ENCODE data around the gene SPEN. TPM values are rescaled to one million over a fixed set of nuclear protein-coding genes. Genes with fewer than 3 reads are reported as not detected.

Gene SPEN
- polyA plus RNA-seq, 1 of the 3 experiments (the other 2 are of a cell fraction): 6.1 TPM

DNA sequence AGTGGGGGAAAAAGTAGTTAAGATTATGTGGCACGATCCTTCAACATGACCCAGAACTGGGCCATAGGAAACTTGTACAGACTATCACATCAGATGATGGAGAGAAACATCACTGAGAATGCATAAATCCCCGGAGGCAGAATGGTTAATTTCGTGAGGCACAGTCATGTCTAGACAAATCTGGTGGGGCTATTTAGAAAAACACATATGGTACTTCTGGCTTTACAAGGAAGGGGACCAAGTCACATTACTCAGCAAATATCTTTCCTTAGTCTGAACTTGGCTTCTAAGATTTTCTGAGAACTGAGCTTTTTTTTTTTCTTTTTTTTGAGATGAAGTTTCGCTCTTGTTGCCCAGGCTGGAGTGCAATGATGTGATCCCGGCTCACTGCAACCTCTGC, 30.8 kb upstream of the SPEN start:
- ChIA-PET CTCF (interaction anchor here (1.0 to 2.9 kb wide), 9 partner anchors 14 to 231 kb away, joined by 3 to 33 read pairs (median 8); no protein-coding TSS in a partner anchor), POLR2A (no interaction called here)
- WGBS (ENCODE audit: low lambda C conversion rate): 60% methylated on average over 5 of the region's 5 CpGs
- Histone ChIP-seq H3K9me3 (no peaks in the 10 kb centered on the region), H3K9me2 (no peaks in the 10 kb centered on the region), H3K9ac (no peak overlapping the region), H3K36me3 (replicated peaks in 1 of 2; ENCODE audit: control insufficient read depth in 1 of 2, insufficient read depth in 2 of 2, low read length in 1 of 2) (no peaks in the 10 kb centered on the region), H2AFZ (ENCODE audit: low read depth) (0 out of 2 replicates have a peak overlapping the region, but pooled peaks have one; percentile 48), H3K27me3 (ENCODE audit: insufficient read depth) (no peaks in the 10 kb centered on the region), H3K4me2 (no peak overlapping the region), H3F3A (replicated peaks; ENCODE audit: insufficient read depth) (no peaks in the 10 kb centered on the region), H3K4me1 (ENCODE audit: control insufficient read depth in 1 of 2, insufficient read depth in 2 of 2, low read depth in 1 of 2, low read length in 1 of 2) (no peaks in the 10 kb centered on the region), H3K4me3 (ENCODE audit: low read depth in 2 of 2, low read length in 1 of 2) (no peak overlapping the region), H3K27ac (ENCODE audit: low read depth in 2 of 2, low read length in 1 of 2) (no peak overlapping the region), H3K79me2 (ENCODE audit: insufficient read depth) (no peaks in the 10 kb centered on the region), H4K20me1 (ENCODE audit: insufficient read depth) (no peaks in the 10 kb centered on the region)
- TF ChIP-seq GABPA (IDR thresholded peaks at IDR 0.05; ENCODE audit: low read depth): no peak
- no peak for DNase-seq

DNA sequence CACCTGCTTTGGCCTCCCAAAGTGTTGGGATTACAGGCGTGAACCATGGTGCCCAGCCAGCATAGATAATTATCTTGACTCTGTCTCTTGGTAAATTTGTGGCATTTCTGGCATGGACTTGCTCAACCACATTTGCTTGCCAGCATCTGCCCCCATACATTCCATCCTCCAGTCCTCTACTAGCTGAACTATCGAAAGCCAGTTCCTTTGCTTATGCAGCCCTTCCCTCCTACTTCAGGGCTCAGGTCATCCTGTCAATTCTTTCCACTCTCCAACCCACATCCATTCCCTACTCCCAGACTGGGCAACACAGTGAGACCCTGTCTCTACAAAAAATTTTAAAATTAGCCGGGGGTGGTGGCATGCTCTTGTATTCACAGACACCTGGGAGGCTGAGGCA, 27.0 kb upstream of the SPEN start:
- H3K4me3 ChIP-seq (ENCODE audit: low read depth in 2 of 2, low read length in 1 of 2): no peak overlapping the region
- no peak for DNase-seq
- H3K27ac ChIP-seq (ENCODE audit: low read depth in 2 of 2, low read length in 1 of 2): no peak overlapping the region
- no peaks in the 10 kb centered on the region for H3K9me2 ChIP-seq
- H3K36me3 ChIP-seq (replicated peaks in 1 of 2; ENCODE audit: control insufficient read depth in 1 of 2, insufficient read depth in 2 of 2, low read length in 1 of 2): no peaks in the 10 kb centered on the region
- TF ChIP-seq GATA2 (CRISPR knock-in tag; IDR thresholded peaks at IDR 0.05) (no peak), ELF1 (IDR thresholded peaks at IDR 0.05) (no peak)
- TF ChIP-seq, protein P1, sequence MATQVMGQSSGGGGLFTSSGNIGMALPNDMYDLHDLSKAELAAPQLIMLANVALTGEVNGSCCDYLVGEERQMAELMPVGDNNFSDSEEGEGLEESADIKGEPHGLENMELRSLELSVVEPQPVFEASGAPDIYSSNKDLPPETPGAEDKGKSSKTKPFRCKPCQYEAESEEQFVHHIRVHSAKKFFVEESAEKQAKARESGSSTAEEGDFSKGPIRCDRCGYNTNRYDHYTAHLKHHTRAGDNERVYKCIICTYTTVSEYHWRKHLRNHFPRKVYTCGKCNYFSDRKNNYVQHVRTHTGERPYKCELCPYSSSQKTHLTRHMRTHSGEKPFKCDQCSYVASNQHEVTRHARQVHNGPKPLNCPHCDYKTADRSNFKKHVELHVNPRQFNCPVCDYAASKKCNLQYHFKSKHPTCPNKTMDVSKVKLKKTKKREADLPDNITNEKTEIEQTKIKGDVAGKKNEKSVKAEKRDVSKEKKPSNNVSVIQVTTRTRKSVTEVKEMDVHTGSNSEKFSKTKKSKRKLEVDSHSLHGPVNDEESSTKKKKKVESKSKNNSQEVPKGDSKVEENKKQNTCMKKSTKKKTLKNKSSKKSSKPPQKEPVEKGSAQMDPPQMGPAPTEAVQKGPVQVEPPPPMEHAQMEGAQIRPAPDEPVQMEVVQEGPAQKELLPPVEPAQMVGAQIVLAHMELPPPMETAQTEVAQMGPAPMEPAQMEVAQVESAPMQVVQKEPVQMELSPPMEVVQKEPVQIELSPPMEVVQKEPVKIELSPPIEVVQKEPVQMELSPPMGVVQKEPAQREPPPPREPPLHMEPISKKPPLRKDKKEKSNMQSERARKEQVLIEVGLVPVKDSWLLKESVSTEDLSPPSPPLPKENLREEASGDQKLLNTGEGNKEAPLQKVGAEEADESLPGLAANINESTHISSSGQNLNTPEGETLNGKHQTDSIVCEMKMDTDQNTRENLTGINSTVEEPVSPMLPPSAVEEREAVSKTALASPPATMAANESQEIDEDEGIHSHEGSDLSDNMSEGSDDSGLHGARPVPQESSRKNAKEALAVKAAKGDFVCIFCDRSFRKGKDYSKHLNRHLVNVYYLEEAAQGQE (IDR thresholded peaks at IDR 0.05; ENCODE audit: low read depth, low read length): no peak
- H3K9me3 ChIP-seq: no peaks in the 10 kb centered on the region
- H3K4me1 ChIP-seq (ENCODE audit: control insufficient read depth in 1 of 2, insufficient read depth in 2 of 2, low read depth in 1 of 2, low read length in 1 of 2): no peaks in the 10 kb centered on the region
- ChIA-PET POLR2A (no interaction called here), CTCF (interaction anchor here (2.5 kb wide), 1 partner anchor 29 kb away, joined by 6 read pairs; no protein-coding TSS in a partner anchor)
- no peaks in the 10 kb centered on the region for H3F3A ChIP-seq (replicated peaks; ENCODE audit: insufficient read depth)
- H4K20me1 ChIP-seq (ENCODE audit: insufficient read depth): no peaks in the 10 kb centered on the region
- H3K9ac ChIP-seq: no peak overlapping the region
- H2AFZ ChIP-seq (ENCODE audit: low read depth): no peak overlapping the region
- no peaks in the 10 kb centered on the region for H3K27me3 ChIP-seq (ENCODE audit: insufficient read depth)
- H3K4me2 ChIP-seq: no peak overlapping the region
- 78% methylated on average over 3 of the region's 3 CpGs for WGBS (ENCODE audit: low lambda C conversion rate)
- no peaks in the 10 kb centered on the region for H3K79me2 ChIP-seq (ENCODE audit: insufficient read depth)

DNA sequence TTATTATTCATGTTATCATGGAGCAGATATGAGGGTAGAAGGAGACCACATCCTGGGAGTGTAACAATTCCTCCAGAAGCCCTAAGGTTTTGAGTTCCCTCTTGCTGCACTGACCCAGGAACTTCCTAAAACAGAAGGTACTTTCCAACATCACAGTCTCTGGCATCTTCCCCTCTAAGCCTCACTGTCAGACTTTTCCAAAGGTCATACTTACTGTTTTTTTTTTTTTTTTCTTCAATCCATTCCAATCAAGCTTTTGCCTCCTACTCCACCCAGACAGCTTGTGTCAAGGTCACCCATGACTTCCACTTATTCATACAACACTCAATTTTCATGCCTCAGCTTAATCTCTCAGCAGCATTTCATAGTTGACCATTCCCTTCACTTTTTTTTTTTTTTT, 21.7 kb upstream of the SPEN start:
- Histone ChIP-seq H3K27ac (ENCODE audit: low read depth in 2 of 2, low read length in 1 of 2) (no peak overlapping the region), H3K9ac (no peak overlapping the region), H3K4me2 (no peak overlapping the region), H4K20me1 (ENCODE audit: insufficient read depth) (no peaks in the 10 kb centered on the region), H3K9me3 (no peaks in the 10 kb centered on the region), H3K79me2 (ENCODE audit: insufficient read depth) (no peaks in the 10 kb centered on the region), H3K9me2 (no peaks in the 10 kb centered on the region), H3K4me3 (ENCODE audit: low read depth in 2 of 2, low read length in 1 of 2) (no peak overlapping the region), H3K4me1 (ENCODE audit: control insufficient read depth in 1 of 2, insufficient read depth in 2 of 2, low read depth in 1 of 2, low read length in 1 of 2) (no peaks in the 10 kb centered on the region), H3F3A (replicated peaks; ENCODE audit: insufficient read depth) (peaks cover 3% of the 10 kb centered on the region), H3K27me3 (ENCODE audit: insufficient read depth) (no peaks in the 10 kb centered on the region), H3K36me3 (replicated peaks in 1 of 2; ENCODE audit: control insufficient read depth in 1 of 2, insufficient read depth in 2 of 2, low read length in 1 of 2) (no peaks in the 10 kb centered on the region), H2AFZ (ENCODE audit: low read depth) (no peak overlapping the region)
- DNase-seq: no peak
- CTCF ChIA-PET: interaction anchor here (1.3 kb wide), 1 partner anchor 10 kb away, joined by 5 read pairs; no protein-coding TSS in a partner anchor
- POLR2A ChIA-PET: no interaction called here
- TF ChIP-seq TCF12 (IDR thresholded peaks at IDR 0.05): no peak
- no peak for TF ChIP-seq SMC3 (IDR thresholded peaks at IDR 0.05; ENCODE audit: low read depth, low read length)
- TF ChIP-seq POLR2AphosphoS5 (IDR thresholded peaks at IDR 0.05; ENCODE audit: low read depth, low read length): no peak
- TF ChIP-seq JUND (IDR thresholded peaks at IDR 0.05): no peak
- TF ChIP-seq CHD2 (IDR thresholded peaks at IDR 0.05; ENCODE audit: low read length, partially characterized antibody): no peak
- TF ChIP-seq ELF1 (IDR thresholded peaks at IDR 0.05): no peak
- TF ChIP-seq, protein P2, sequence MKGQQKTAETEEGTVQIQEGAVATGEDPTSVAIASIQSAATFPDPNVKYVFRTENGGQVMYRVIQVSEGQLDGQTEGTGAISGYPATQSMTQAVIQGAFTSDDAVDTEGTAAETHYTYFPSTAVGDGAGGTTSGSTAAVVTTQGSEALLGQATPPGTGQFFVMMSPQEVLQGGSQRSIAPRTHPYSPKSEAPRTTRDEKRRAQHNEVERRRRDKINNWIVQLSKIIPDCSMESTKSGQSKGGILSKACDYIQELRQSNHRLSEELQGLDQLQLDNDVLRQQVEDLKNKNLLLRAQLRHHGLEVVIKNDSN (IDR thresholded peaks at IDR 0.05; ENCODE audit: borderline replicate concordance, low read depth): no peak
- TF ChIP-seq, protein P3, sequence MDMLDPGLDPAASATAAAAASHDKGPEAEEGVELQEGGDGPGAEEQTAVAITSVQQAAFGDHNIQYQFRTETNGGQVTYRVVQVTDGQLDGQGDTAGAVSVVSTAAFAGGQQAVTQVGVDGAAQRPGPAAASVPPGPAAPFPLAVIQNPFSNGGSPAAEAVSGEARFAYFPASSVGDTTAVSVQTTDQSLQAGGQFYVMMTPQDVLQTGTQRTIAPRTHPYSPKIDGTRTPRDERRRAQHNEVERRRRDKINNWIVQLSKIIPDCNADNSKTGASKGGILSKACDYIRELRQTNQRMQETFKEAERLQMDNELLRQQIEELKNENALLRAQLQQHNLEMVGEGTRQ (IDR thresholded peaks at IDR 0.05; ENCODE audit: borderline replicate concordance, low read depth, low read length): no peak
- TF ChIP-seq YY1 (IDR thresholded peaks at IDR 0.05; ENCODE audit: low read depth): no peak
- TF ChIP-seq NRF1 (IDR thresholded peaks at IDR 0.05; ENCODE audit: low read depth, low read length): no peak
- TF ChIP-seq RXRA (IDR thresholded peaks at IDR 0.05; ENCODE audit: borderline replicate concordance, low read depth): no peak
- TF ChIP-seq MXI1 (IDR thresholded peaks at IDR 0.05; ENCODE audit: low read depth, low read length): no peak
- TF ChIP-seq GATA2 (CRISPR knock-in tag; IDR thresholded peaks at IDR 0.05): no peak
- TF ChIP-seq FOSL2 (IDR thresholded peaks at IDR 0.05; ENCODE audit: borderline replicate concordance, low read depth): no peak
- TF ChIP-seq, protein P4, sequence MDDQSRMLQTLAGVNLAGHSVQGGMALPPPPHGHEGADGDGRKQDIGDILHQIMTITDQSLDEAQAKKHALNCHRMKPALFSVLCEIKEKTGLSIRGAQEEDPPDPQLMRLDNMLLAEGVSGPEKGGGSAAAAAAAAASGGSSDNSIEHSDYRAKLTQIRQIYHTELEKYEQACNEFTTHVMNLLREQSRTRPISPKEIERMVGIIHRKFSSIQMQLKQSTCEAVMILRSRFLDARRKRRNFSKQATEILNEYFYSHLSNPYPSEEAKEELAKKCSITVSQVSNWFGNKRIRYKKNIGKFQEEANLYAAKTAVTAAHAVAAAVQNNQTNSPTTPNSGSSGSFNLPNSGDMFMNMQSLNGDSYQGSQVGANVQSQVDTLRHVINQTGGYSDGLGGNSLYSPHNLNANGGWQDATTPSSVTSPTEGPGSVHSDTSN (IDR thresholded peaks at IDR 0.05): no peak
- no peak for TF ChIP-seq FOXM1 (IDR thresholded peaks at IDR 0.05; ENCODE audit: low read depth)
